Fibroblast of lung (primary cell): Measurements from ENCODE around the gene FOXQ1. TPM values are rescaled to one million over a fixed set of nuclear protein-coding genes. Genes with fewer than 3 reads are reported as not detected.

ENCODE experiments used
- DNase-seq, 2 donors: peaks; one replicate each; pipeline versions ENCODE4 v3.0.0 to v3.0.0-alpha.2; 2010; ENCODE audit warnings: low read depth in 2 of 2
- H2AFZ ChIP-seq: 2 replicates; pipeline ENCODE4 v1.5.1; 2012; ENCODE audit warnings: low read length, control low read depth, inconsistent platforms
- H3K27ac ChIP-seq: 2 replicates; pipeline ENCODE4 v1.5.1; 2011; ENCODE audit warnings: low read length, control low read depth; ENCODE audit not compliant: insufficient read depth
- H3K27me3 ChIP-seq: 2 replicates; pipeline ENCODE4 v1.5.1; 2011; ENCODE audit warnings: mild to moderate bottlenecking, low read length; ENCODE audit not compliant: control insufficient read depth, insufficient read depth
- H3K36me3 ChIP-seq: 2 replicates; pipeline ENCODE4 v1.5.1; 2011; ENCODE audit warnings: low read length; ENCODE audit not compliant: control insufficient read depth, insufficient read depth
- H3K4me1 ChIP-seq: 2 replicates; pipeline ENCODE4 v1.5.1; 2011; ENCODE audit warnings: low read length; ENCODE audit not compliant: control insufficient read depth, insufficient read depth; ENCODE audit errors: extremely low read depth
- H3K4me2 ChIP-seq: 2 replicates; pipeline ENCODE4 v1.5.1; 2011; ENCODE audit warnings: low read length, control low read depth; ENCODE audit not compliant: insufficient read depth; ENCODE audit errors: extremely low read depth
- H3K4me3 ChIP-seq, 4 experiments: fragments of 200-600 bp in 1 of 4; sonication (generic) in 1 of 4; replicated peaks in 1 of 4; 2 replicates each; pipeline ENCODE4 v1.5.1; 2011 to 2016; ENCODE audit warnings: low read length in 4 of 4, low read depth in 3 of 4, mild to moderate bottlenecking in 3 of 4, control low read depth in 2 of 4, inconsistent platforms in 1 of 4, mixed read lengths in 1 of 4; ENCODE audit not compliant: insufficient read depth in 1 of 4; ENCODE audit errors: control extremely low read depth in 1 of 4
- H3K79me2 ChIP-seq: 2 replicates; pipeline ENCODE4 v1.5.1; 2012; ENCODE audit warnings: mild to moderate bottlenecking, low read length, inconsistent platforms; ENCODE audit not compliant: control insufficient read depth, insufficient read depth
- H3K9ac ChIP-seq: 2 replicates; pipeline ENCODE4 v1.5.1; 2011; ENCODE audit warnings: mild to moderate bottlenecking, low read length, control low read depth; ENCODE audit not compliant: insufficient read depth
- H3K9me3 ChIP-seq: 2 replicates; pipeline ENCODE4 v1.5.1; 2012; ENCODE audit warnings: low read depth, low read length; ENCODE audit not compliant: control insufficient read depth, insufficient read depth
- H4K20me1 ChIP-seq: 2 replicates; pipeline ENCODE4 v1.5.1; 2011; ENCODE audit warnings: low read length; ENCODE audit not compliant: control insufficient read depth, insufficient read depth; ENCODE audit errors: extremely low read depth
- CTCF ChIP-seq, 2 donors: IDR thresholded peaks in 1 of 2; conservative IDR thresholded peaks in 1 of 2; 1 replicate in 1 of 2; 2 replicates in 1 of 2; pipeline ENCODE4 v1.5.1; 2011 to 2012; ENCODE audit warnings: low read length in 2 of 2, control low read depth in 1 of 2, inconsistent platforms in 1 of 2, low read depth in 1 of 2, mild to moderate bottlenecking in 1 of 2
- EZH2 ChIP-seq: IDR thresholded peaks from 2 replicates; pipeline ENCODE4 v1.5.1; 2012; ENCODE audit warnings: low read length, control low read depth, mild to moderate bottlenecking; ENCODE audit errors: missing control alignments
- polyA plus RNA-seq, 2 donors: library from polyadenylated mRNA; depleted of rRNA in 1 of 2; stranded (reverse) in 1 of 2; unstranded in 1 of 2; fragments of >200 nt; gene quantifications; 2 replicates each; pipeline ENCODE4 v1.2.1, GENCODE V29; 2011 to 2012; ENCODE audit warnings: missing spikeins in 1 of 2
- total RNA-seq: library from RNA; depleted of rRNA; stranded (reverse); fragments of >200 nt; gene quantifications from 2 replicates; pipeline ENCODE4 v1.2.1, GENCODE V29; 2014

FOXQ1 gene
- total and polyA plus RNA-seq, 2 donors (not counting 1 experiment from before 2014, with no cell fraction given) = 1.8 to 2.0 TPM

GRCh38 chr6:1324936-1325335 is 13.0 kb downstream of the FOXQ1 start:
- Histone ChIP-seq H3K9ac (no peak overlapping the region), H3K27ac (peak overlapping the region; percentile 83), H3K27me3 (no peaks in the 10 kb centered on the region), H3K36me3 (no peaks in the 10 kb centered on the region), H4K20me1 (no peaks in the 10 kb centered on the region), H2AFZ (no peak overlapping the region), H3K9me3 (no peaks in the 10 kb centered on the region), H3K4me1 (peaks cover 43% of the 10 kb centered on the region), H3K79me2 (no peaks in the 10 kb centered on the region), H3K4me2 (peak overlapping the region; percentile 11), H3K4me3 (no peak overlapping the region)
- DNase-seq = peak in 1 of 2 donors; percentile 92
- TF ChIP-seq CTCF (conservative IDR thresholded peaks at IDR 0.05 in 1 of 2, IDR thresholded peaks at IDR 0.05 in 1 of 2; ENCODE audit: low read depth in 1 of 2, low read length in 2 of 2) (no peak), EZH2 (no peak)

- Histone ChIP-seq H3K4me1 (peaks cover 43% of the 10 kb centered on the region), H2AFZ (no peak overlapping the region), H3K27ac (peak overlapping the region; percentile 83), H4K20me1 (no peaks in the 10 kb centered on the region), H3K9me3 (no peaks in the 10 kb centered on the region), H3K36me3 (no peaks in the 10 kb centered on the region), H3K9ac (no peak overlapping the region), H3K79me2 (no peaks in the 10 kb centered on the region), H3K4me2 (peak overlapping the region; percentile 30), H3K27me3 (no peaks in the 10 kb centered on the region), H3K4me3 (no peak overlapping the region)
- TF ChIP-seq EZH2 (no peak), CTCF (conservative IDR thresholded peaks at IDR 0.05 in 1 of 2, IDR thresholded peaks at IDR 0.05 in 1 of 2; ENCODE audit: low read depth in 1 of 2, low read length in 2 of 2) (no peak)
- peak; percentile 96 to 98 for DNase-seq
Measured at GRCh38 chr6:1325461-1326309, 13.8 kb downstream of the FOXQ1 start.

GRCh38 chr6:1326535-1327121 is 14.7 kb downstream of the FOXQ1 start:
- Histone ChIP-seq H3K9ac (no peak overlapping the region), H3K4me1 (peaks cover 43% of the 10 kb centered on the region), H3K36me3 (no peaks in the 10 kb centered on the region), H3K9me3 (no peaks in the 10 kb centered on the region), H2AFZ (no peak overlapping the region), H3K79me2 (no peaks in the 10 kb centered on the region), H3K27me3 (no peaks in the 10 kb centered on the region), H3K4me3 (no peak overlapping the region), H3K27ac (peak overlapping the region; percentile 83), H3K4me2 (peak overlapping the region; percentile 30), H4K20me1 (no peaks in the 10 kb centered on the region)
- no peak for TF ChIP-seq CTCF (conservative IDR thresholded peaks at IDR 0.05 in 1 of 2, IDR thresholded peaks at IDR 0.05 in 1 of 2; ENCODE audit: low read depth in 1 of 2, low read length in 2 of 2)
- TF ChIP-seq EZH2 = no peak
- peak in 1 of 2 donors; percentile 44 for DNase-seq
